HG02885 (cell line): ENCODE data around the gene TRIM61.
A peak's percentile ranks its signal among the peaks of the same experiment; 100 is the strongest.
"Not testable (repeated sequence)": the region's sequence is repeated elsewhere in the genome, so short reads cannot be mapped to it uniquely, and the experiment has no call there.

Experiments
- ATAC-seq: cut with Tn5 transposase; IDR thresholded peaks from one replicate; pipeline ENCODE4 v1.9.1; 2021; ENCODE audit warnings: mild to moderate bottlenecking; ENCODE audit not compliant: unreplicated experiment, poor library complexity

The TRIM61 gene

GRCh38 chr4:164959421-164959820, 18.0 kb downstream of the TRIM61 start:
- not testable (repeated sequence) for ATAC-seq

- ATAC-seq: peak; percentile 100
Measured at GRCh38 chr4:164956766-164957643, 20.5 kb downstream of the TRIM61 start.

- ATAC-seq: no peak
Measured at GRCh38 chr4:164955107-164955805, 22.2 kb downstream of the TRIM61 start.

- no peak for ATAC-seq
Measured at GRCh38 chr4:164952551-164952950, 24.9 kb downstream of the TRIM61 start.

GRCh38 chr4:164949448-164950143, 27.9 kb downstream of the TRIM61 start:
- peak; percentile 41 for ATAC-seq

GRCh38 chr4:164948975-164949374, 28.5 kb downstream of the TRIM61 start:
- ATAC-seq: no peak

- ATAC-seq: not testable (repeated sequence)
Measured at GRCh38 chr4:164948006-164948405, 29.5 kb downstream of the TRIM61 start.

GRCh38 chr4:164946810-164947209, 30.6 kb downstream of the TRIM61 start:
- no peak for ATAC-seq

- no peak for ATAC-seq
Measured at GRCh38 chr4:164945146-164945545, 32.3 kb downstream of the TRIM61 start.

- ATAC-seq: no peak
Measured at GRCh38 chr4:164943192-164943591, 34.3 kb downstream of the TRIM61 start.

GRCh38 chr4:164937576-164938270, 39.7 kb downstream of the TRIM61 start:
- ATAC-seq: peak; percentile 52

- ATAC-seq: peak; percentile 52
Measured at GRCh38 chr4:164935865-164936606, 41.4 kb downstream of the TRIM61 start.

GRCh38 chr4:164935363-164935762, 42.1 kb downstream of the TRIM61 start:
- ATAC-seq: peak; percentile 55

GRCh38 chr4:164933244-164933643, 44.2 kb downstream of the TRIM61 start:
- ATAC-seq: no peak

GRCh38 chr4:164931551-164932324, 45.7 kb downstream of the TRIM61 start:
- no peak for ATAC-seq

- ATAC-seq: no peak
Measured at GRCh38 chr4:164930647-164931046, 46.8 kb downstream of the TRIM61 start.

GRCh38 chr4:164927101-164927500, 50.4 kb downstream of the TRIM61 start:
- not testable (repeated sequence) for ATAC-seq

- no peak for ATAC-seq
Measured at GRCh38 chr4:164926301-164926700, 51.2 kb downstream of the TRIM61 start.
